Measurements from ENCODE around the gene GALNT10.

Gene GALNT10

DNA sequence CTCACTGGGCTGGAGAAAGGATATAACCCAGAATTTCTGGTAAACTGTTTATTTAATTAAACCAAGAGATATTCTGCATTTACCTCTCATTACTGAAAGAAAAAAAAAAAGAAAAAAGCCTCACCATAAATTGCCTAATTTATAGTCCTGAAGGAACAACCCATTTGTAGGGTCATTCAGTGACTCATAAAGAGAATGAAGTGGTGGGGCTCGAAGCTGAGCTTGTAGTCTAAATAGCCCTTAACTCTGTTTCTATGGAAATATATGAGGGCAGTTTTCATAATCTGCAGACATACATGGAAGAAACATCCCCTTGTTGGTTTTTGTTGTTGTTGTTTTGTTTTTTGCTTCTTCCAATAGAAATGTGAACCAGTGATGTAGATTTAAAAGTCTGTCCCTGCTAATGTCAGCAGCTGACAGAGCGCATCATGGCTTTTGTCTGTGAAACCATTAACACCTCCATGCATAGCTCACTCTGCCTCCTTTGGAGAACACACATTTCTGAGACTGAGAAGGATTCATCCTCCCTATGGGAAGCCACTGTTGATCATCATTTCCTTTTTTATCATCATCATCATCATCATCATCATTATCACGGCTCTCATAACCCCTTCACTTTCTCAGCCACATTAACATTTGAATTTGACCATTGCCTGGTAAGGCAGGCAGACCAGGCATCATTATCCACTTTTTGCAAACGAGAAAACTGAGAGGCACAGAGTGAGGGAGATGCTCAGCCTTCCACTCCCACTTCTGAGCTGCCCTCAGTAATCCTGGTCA lies 187.4 kb downstream of the GALNT10 start:
- ChIA-PET CTCF (no interaction called here), POLR2A (no interaction called here)
- no peak for TF ChIP-seq SP1 (IDR thresholded peaks at IDR 0.05)
- no peak for TF ChIP-seq FOXA1 (IDR thresholded peaks at IDR 0.05)
- TF ChIP-seq LEF1 (IDR thresholded peaks at IDR 0.05; ENCODE audit: borderline replicate concordance): no peak
- no peak for TF ChIP-seq BHLHE40 (IDR thresholded peaks at IDR 0.05; ENCODE audit: borderline replicate concordance)
- no peak for TF ChIP-seq CTBP1 (IDR thresholded peaks at IDR 0.05; ENCODE audit: borderline replicate concordance)
- TF ChIP-seq FOXM1 (IDR thresholded peaks at IDR 0.05; ENCODE audit: borderline replicate concordance): no peak
- TF ChIP-seq SUZ12 (IDR thresholded peaks at IDR 0.05): no peak
- no peak for TF ChIP-seq TARDBP (IDR thresholded peaks at IDR 0.05)
- no peak for TF ChIP-seq ELF4 (IDR thresholded peaks at IDR 0.05)
- no peak for TF ChIP-seq ARNT (IDR thresholded peaks at IDR 0.05)
- no peak for TF ChIP-seq NFRKB (IDR thresholded peaks at IDR 0.05)
- TF ChIP-seq L3MBTL2 (conservative IDR thresholded peaks at IDR 0.05): no peak
- no peak for TF ChIP-seq HDGF (IDR thresholded peaks at IDR 0.05; ENCODE audit: borderline replicate concordance)
- TF ChIP-seq ZNF384 (IDR thresholded peaks at IDR 0.05): no peak

DNA sequence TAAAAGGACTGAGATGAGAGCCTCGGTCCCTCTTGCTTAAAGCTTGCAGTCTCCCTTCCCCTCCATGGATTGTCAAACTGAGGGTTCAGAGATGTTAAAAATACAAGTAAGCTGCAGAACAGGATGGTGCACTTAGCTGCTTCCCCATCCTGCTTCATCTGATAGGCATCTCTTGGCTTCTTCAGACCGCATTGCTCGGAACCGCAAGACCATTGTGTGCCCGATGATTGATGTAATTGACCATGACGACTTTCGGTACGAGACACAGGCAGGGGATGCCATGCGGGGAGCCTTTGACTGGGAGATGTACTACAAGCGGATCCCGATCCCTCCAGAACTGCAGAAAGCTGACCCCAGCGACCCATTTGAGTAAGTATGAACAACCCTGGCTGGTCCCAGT lies 189.7 kb downstream of the GALNT10 start:
- no peak for TF ChIP-seq FOXA1 (IDR thresholded peaks at IDR 0.05)
- no peak for TF ChIP-seq L3MBTL2 (conservative IDR thresholded peaks at IDR 0.05)
- TF ChIP-seq SUZ12 (IDR thresholded peaks at IDR 0.05): no peak
- TF ChIP-seq FOXM1 (IDR thresholded peaks at IDR 0.05; ENCODE audit: borderline replicate concordance): no peak
- no peak for TF ChIP-seq TARDBP (IDR thresholded peaks at IDR 0.05)
- TF ChIP-seq, protein P1, sequence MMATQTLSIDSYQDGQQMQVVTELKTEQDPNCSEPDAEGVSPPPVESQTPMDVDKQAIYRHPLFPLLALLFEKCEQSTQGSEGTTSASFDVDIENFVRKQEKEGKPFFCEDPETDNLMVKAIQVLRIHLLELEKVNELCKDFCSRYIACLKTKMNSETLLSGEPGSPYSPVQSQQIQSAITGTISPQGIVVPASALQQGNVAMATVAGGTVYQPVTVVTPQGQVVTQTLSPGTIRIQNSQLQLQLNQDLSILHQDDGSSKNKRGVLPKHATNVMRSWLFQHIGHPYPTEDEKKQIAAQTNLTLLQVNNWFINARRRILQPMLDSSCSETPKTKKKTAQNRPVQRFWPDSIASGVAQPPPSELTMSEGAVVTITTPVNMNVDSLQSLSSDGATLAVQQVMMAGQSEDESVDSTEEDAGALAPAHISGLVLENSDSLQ (IDR thresholded peaks at IDR 0.05): no peak
- no peak for TF ChIP-seq FOXK2 (IDR thresholded peaks at IDR 0.05)
- TF ChIP-seq SP1 (IDR thresholded peaks at IDR 0.05): no peak
- TF ChIP-seq ARNT (IDR thresholded peaks at IDR 0.05): no peak
- TF ChIP-seq NFRKB (IDR thresholded peaks at IDR 0.05): no peak
- no peak for TF ChIP-seq ZNF384 (IDR thresholded peaks at IDR 0.05)
- DNase-seq (ENCODE audit: extremely low spot score): no peak
- CTCF ChIA-PET: interaction anchor here (0.5 kb wide), 1 partner anchor 1865 kb away, joined by 3 read pairs; no protein-coding TSS in a partner anchor
- POLR2A ChIA-PET: no interaction called here

More for the DNA sequence above, 187.4 kb downstream of the GALNT10 start:
- no peak for DNase-seq (ENCODE audit: extremely low spot score)

DNA sequence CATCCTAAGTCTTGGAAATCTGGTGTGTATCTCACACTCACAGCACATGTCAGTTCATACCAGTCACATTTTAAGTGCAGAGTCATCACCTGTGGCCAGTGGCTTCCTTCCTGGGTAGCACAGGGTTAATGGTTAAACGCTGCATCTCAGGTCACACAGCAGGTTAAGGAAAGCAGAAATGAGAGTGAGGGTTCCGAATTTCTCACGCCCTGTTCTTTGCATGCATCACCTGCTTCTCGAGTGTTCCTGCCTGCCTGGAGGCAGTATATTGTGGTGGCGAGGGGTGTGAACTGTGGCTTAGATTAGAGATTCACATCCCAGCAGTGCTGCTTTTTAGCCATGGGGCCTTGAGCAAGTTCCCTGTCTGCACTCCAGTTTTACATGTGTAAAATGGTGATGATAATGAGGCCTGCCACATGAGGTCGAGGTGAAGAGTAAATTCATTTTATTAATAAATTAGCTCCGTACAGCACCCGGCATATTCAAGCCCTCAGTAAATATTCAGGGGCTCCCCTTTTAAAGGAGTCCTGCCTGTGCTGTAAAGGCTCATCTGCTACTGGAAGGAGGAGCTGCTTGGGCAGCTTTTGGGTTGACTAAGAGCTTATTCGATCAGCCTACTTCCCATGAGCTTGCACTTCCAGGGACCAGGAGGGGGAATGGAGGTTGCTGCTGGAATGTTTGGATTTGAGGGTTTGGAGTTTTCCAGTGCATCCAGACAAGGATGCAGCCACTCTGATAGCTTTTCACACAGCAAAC lies 194.1 kb downstream of the GALNT10 start:
- ChIA-PET POLR2A (no interaction called here), CTCF (no interaction called here)
- no peak for DNase-seq (ENCODE audit: extremely low spot score)
- TF ChIP-seq BHLHE40 (IDR thresholded peaks at IDR 0.05; ENCODE audit: borderline replicate concordance) (no peak), LEF1 (IDR thresholded peaks at IDR 0.05; ENCODE audit: borderline replicate concordance) (no peak), CTBP1 (IDR thresholded peaks at IDR 0.05; ENCODE audit: borderline replicate concordance) (no peak), ZNF384 (IDR thresholded peaks at IDR 0.05) (no peak), FOXA1 (IDR thresholded peaks at IDR 0.05) (no peak), SUZ12 (IDR thresholded peaks at IDR 0.05) (no peak), L3MBTL2 (conservative IDR thresholded peaks at IDR 0.05) (no peak), FOXK2 (IDR thresholded peaks at IDR 0.05) (no peak), SP1 (IDR thresholded peaks at IDR 0.05) (no peak), NFRKB (IDR thresholded peaks at IDR 0.05) (no peak), ELF4 (IDR thresholded peaks at IDR 0.05) (no peak), ARNT (IDR thresholded peaks at IDR 0.05) (no peak), TARDBP (IDR thresholded peaks at IDR 0.05) (no peak), HDGF (IDR thresholded peaks at IDR 0.05; ENCODE audit: borderline replicate concordance) (no peak)

DNA sequence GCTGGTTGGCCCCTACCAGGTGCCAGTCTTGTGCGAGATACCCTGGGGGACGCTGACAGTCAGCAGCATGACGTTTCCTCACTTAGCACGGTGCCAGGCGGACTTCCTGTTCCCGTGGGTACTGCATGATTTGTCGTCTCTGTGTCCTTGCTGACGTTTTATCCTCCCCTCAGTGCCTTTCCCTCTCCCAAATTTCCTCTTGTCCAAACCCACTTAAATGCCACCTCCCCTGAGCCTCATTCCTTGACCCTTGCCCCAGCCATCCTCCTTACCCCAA lies 194.6 kb downstream of the GALNT10 start:
- no peak for TF ChIP-seq ZNF384 (IDR thresholded peaks at IDR 0.05)
- TF ChIP-seq BHLHE40 (IDR thresholded peaks at IDR 0.05; ENCODE audit: borderline replicate concordance): no peak
- TF ChIP-seq SUZ12 (IDR thresholded peaks at IDR 0.05): no peak
- no peak for TF ChIP-seq FOXA1 (IDR thresholded peaks at IDR 0.05)
- no peak for TF ChIP-seq TARDBP (IDR thresholded peaks at IDR 0.05)
- TF ChIP-seq LEF1 (IDR thresholded peaks at IDR 0.05; ENCODE audit: borderline replicate concordance): no peak
- TF ChIP-seq L3MBTL2 (conservative IDR thresholded peaks at IDR 0.05): no peak
- no peak for TF ChIP-seq ELF4 (IDR thresholded peaks at IDR 0.05)
- no peak for TF ChIP-seq CTBP1 (IDR thresholded peaks at IDR 0.05; ENCODE audit: borderline replicate concordance)
- TF ChIP-seq, protein P1 (IDR thresholded peaks at IDR 0.05): no peak
- TF ChIP-seq ARNT (IDR thresholded peaks at IDR 0.05): no peak
- no peak for TF ChIP-seq HDGF (IDR thresholded peaks at IDR 0.05; ENCODE audit: borderline replicate concordance)
- POLR2A ChIA-PET: no interaction called here
- CTCF ChIA-PET: no interaction called here
- no peak for DNase-seq (ENCODE audit: extremely low spot score)

DNA sequence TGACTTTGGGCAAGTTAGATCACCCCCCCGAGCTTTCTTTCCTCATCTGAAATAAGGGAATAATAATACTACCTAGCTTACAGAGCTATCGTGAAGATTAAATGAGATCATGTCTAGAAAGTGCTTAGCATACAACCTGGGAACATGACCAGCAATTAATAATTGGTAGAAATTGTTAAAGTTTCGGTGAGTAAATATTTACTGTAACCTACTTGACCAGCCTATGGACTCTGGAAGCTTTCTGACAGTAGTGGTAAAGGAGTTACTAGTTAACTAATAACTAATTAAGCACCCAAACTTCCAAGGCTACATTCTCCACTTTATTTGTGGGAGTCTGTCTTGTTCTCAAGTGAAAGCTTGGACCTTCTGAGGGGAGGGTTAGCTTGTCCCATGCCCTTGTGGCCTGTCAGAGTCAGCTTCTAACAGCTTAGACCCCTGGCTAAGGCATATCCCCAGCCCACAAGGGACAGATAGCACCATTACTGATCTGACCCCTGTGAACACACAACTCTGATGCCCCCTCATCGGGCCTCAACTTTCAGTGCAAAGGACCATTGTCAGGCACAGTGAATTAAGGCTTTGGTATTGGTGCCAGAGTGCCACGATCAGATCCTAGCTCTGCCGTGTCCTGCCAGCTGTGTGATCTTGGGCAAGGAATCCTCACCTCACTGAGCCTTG lies 196.6 kb downstream of the GALNT10 start:
- ChIA-PET POLR2A (no interaction called here), CTCF (no interaction called here)
- TF ChIP-seq SP1 (IDR thresholded peaks at IDR 0.05) (no peak), ZNF384 (IDR thresholded peaks at IDR 0.05) (no peak), FOXK2 (IDR thresholded peaks at IDR 0.05) (no peak), LEF1 (IDR thresholded peaks at IDR 0.05; ENCODE audit: borderline replicate concordance) (no peak), FOXM1 (IDR thresholded peaks at IDR 0.05; ENCODE audit: borderline replicate concordance) (no peak), BHLHE40 (IDR thresholded peaks at IDR 0.05; ENCODE audit: borderline replicate concordance) (no peak), TARDBP (IDR thresholded peaks at IDR 0.05) (no peak), ARNT (IDR thresholded peaks at IDR 0.05) (no peak), CTBP1 (IDR thresholded peaks at IDR 0.05; ENCODE audit: borderline replicate concordance) (no peak)
- TF ChIP-seq, protein P1 (IDR thresholded peaks at IDR 0.05): no peak
- DNase-seq (ENCODE audit: extremely low spot score): no peak
